Activated T-helper 9 cell treated with anti-CD3 and anti-CD28 coated beads, Interleukin-2, amount 50 U/mL, for 16 hours (primary cell): ENCODE results near the gene WNK4.
A peak's percentile ranks its signal among the peaks of the same experiment; 100 is the strongest.

ENCODE experiments used
- DNase-seq: peaks from one replicate; pipeline ENCODE4 v3.0.0-alpha.2; 2020; ENCODE audit warnings: low read depth

The WNK4 gene

GRCh38 chr17:42841975-42842685, 61.7 kb downstream of the WNK4 start:
- DNase-seq = no peak

DNA sequence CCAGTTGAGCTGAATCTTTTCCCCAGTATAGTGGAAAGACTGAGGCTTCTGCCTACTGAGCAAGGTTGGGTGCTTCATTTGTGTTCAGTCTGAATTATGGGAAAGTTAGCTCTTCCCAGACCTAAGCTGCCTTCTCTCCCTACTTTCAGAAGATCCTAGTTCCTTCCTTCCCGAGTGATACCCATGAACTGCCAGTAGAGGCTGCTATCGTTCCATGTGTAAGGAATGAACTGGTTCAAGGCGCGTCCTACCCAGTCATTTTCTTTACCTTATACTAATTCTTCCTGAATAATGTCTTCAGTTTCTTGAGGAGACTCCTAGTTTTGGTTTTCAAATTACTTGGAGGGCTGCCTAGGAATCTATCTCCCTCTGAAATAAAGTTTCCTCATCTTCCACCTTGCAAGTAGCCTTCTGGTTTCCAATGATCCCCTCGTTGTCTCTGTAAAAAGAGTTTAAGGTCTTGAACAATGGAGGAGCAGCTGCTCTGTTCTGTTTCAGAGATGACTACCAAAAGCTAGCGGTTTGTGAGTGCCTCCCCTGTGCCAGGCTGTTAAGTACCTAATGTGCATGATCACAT, 63.0 kb downstream of the WNK4 start:
- no peak for DNase-seq

GRCh38 chr17:42844271-42844670, 63.9 kb downstream of the WNK4 start, which contains the start of gene AOC2:
Gene AOC2, plus strand, starts transcription at chr17:42844580. Its CDS starts 47 bp downstream, at chr17:42844627.
- no peak for DNase-seq

DNA sequence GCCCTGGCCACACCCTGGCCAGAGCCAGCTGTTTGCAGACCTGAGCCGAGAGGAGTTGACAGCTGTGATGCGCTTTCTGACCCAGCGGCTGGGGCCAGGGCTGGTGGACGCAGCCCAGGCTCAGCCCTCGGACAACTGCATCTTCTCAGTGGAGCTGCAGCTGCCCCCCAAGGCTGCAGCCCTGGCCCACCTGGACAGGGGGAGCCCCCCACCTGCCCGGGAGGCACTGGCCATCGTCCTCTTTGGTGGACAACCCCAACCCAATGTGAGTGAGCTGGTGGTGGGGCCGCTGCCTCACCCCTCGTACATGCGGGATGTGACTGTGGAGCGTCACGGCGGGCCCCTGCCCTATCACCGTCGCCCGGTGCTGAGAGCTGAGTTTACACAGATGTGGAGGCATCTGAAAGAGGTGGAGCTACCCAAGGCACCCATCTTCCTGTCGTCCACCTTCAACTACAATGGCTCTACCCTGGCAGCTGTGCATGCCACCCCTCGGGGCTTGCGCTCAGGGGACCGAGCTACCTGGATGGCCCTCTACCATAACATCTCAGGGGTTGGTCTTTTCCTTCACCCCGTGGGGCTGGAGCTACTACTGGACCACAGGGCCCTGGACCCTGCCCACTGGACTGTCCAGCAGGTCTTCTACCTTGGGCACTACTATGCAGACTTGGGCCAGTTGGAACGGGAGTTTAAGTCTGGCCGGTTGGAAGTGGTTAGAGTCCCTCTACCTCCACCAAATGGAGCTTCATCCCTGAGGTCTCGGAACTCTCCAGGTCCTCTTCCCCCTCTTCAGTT, 64.5 kb downstream of the WNK4 start:
- no peak for DNase-seq

DNA sequence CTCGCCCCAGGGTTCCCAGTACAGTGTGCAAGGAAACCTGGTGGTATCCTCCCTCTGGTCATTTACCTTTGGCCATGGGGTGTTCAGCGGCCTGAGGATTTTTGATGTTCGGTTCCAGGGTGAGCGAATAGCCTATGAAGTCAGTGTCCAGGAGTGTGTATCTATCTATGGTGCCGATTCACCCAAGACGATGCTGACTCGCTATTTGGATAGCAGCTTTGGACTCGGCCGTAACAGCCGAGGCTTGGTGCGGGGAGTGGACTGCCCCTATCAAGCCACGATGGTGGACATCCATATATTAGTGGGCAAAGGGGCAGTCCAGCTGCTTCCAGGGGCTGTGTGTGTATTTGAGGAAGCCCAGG, 65.1 kb downstream of the WNK4 start:
- no peak for DNase-seq

DNA sequence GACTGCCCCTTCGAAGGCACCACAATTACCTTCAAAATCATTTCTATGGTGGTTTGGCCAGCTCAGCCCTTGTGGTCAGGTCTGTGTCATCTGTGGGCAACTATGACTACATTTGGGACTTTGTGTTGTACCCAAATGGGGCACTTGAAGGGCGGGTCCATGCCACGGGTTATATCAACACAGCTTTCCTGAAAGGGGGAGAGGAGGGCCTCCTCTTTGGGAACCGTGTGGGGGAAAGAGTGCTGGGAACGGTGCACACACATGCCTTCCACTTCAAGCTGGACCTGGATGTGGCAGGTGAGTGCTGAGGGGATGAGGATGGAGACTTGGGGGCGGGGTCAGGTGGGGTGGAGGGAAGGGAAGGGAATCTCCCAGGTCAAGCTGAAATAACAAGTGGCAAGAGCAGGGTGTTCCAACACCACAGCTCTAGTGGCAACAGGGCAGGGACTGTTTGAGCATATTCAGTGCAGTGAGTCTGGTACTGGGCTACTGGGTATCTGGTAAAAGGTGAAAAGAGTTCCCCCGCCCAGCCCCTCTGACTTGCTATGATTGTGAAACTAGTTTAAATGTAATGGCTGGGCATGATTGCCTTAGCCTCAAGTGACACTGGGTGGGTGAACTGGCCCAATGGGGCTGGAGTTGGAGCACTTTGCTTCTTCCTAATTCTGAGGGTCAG, 65.6 kb downstream of the WNK4 start:
- DNase-seq = peak; percentile 5
